ENCODE data around the gene SLC22A25. TPM values are rescaled to one million over a fixed set of nuclear protein-coding genes. Genes with fewer than 3 reads are reported as not detected.

SLC22A25 gene
- polyA plus RNA-seq, 1 donor (not counting 4 experiments of a cell fraction or from before 2014, with no cell fraction given): not detected

GRCh38 chr11:63240098-63240497 is 3.3 kb downstream of the SLC22A25 start:
- FAIRE-seq (no peak), DNase-seq (ENCODE audit: low read depth, low spot score) (no peak)
- dilution Hi-C loops (cut with MboI; ENCODE audit: extremely low pct_ligation_motif_present, low sequenced_read_pairs): no loop called here
- Histone ChIP-seq H3K4me1 (ENCODE audit: control insufficient read depth, extremely low read depth, insufficient read depth, low read length) (no peaks in the 10 kb centered on the region), H3K79me2 (ENCODE audit: control insufficient read depth, insufficient read depth, low read length) (no peaks in the 10 kb centered on the region), H3K27ac (ENCODE audit: control insufficient read depth, insufficient read depth, low read length) (no peak overlapping the region), H3K4me2 (ENCODE audit: control insufficient read depth, extremely low read depth, insufficient read depth, low read depth, low read length) (no peak overlapping the region), H4K20me1 (ENCODE audit: control insufficient read depth, extremely low read depth, insufficient read depth, low read length) (no peaks in the 10 kb centered on the region), H3K9me3 (ENCODE audit: control insufficient read depth, low read depth, low read length) (no peaks in the 10 kb centered on the region), H3K27me3 (ENCODE audit: control insufficient read depth, extremely low read depth, insufficient read depth, low read length) (no peaks in the 10 kb centered on the region), H3K36me3 (ENCODE audit: control insufficient read depth in 2 of 2, extremely low read depth in 1 of 2, insufficient read depth in 2 of 2, low read length in 2 of 2) (no peaks in the 10 kb centered on the region), H3K4me3 (ENCODE audit: control insufficient read depth in 2 of 3, extremely low read depth in 1 of 3, insufficient read depth in 2 of 3, low read depth in 1 of 3, low read length in 3 of 3) (no peak overlapping the region), H3K9ac (ENCODE audit: control insufficient read depth, extremely low read depth, insufficient read depth, low read length) (no peak overlapping the region), H3K9me1 (ENCODE audit: control insufficient read depth, extremely low read depth, insufficient read depth, low read length) (no peaks in the 10 kb centered on the region), H2AFZ (ENCODE audit: control insufficient read depth, low read length) (no peak overlapping the region)
- TF ChIP-seq EZH2 (IDR thresholded peaks at IDR 0.05; ENCODE audit: low read length) (no peak), CTCF (optimal IDR thresholded peaks at IDR 0.05 in 1 of 3, IDR thresholded peaks at IDR 0.05 in 1 of 3, conservative IDR thresholded peaks at IDR 0.05 in 1 of 3; ENCODE audit: extremely low read depth in 1 of 3, insufficient read depth in 2 of 3, low read length in 3 of 3) (no peak)

GRCh38 chr11:63239254-63239653 is 4.1 kb downstream of the SLC22A25 start:
- no peak overlapping the region for H3K27ac ChIP-seq (ENCODE audit: control insufficient read depth, insufficient read depth, low read length)
- no peaks in the 10 kb centered on the region for H3K36me3 ChIP-seq (ENCODE audit: control insufficient read depth in 2 of 2, extremely low read depth in 1 of 2, insufficient read depth in 2 of 2, low read length in 2 of 2)
- no peaks in the 10 kb centered on the region for H3K4me1 ChIP-seq (ENCODE audit: control insufficient read depth, extremely low read depth, insufficient read depth, low read length)
- no peaks in the 10 kb centered on the region for H3K9me3 ChIP-seq (ENCODE audit: control insufficient read depth, low read depth, low read length)
- TF ChIP-seq EZH2 (IDR thresholded peaks at IDR 0.05; ENCODE audit: low read length) (no peak), CTCF (optimal IDR thresholded peaks at IDR 0.05 in 1 of 3, IDR thresholded peaks at IDR 0.05 in 1 of 3, conservative IDR thresholded peaks at IDR 0.05 in 1 of 3; ENCODE audit: extremely low read depth in 1 of 3, insufficient read depth in 2 of 3, low read length in 3 of 3) (no peak)
- no peaks in the 10 kb centered on the region for H4K20me1 ChIP-seq (ENCODE audit: control insufficient read depth, extremely low read depth, insufficient read depth, low read length)
- H3K4me3 ChIP-seq (ENCODE audit: control insufficient read depth in 2 of 3, extremely low read depth in 1 of 3, insufficient read depth in 2 of 3, low read depth in 1 of 3, low read length in 3 of 3): no peak overlapping the region
- no peak overlapping the region for H3K4me2 ChIP-seq (ENCODE audit: control insufficient read depth, extremely low read depth, insufficient read depth, low read depth, low read length)
- no peak overlapping the region for H2AFZ ChIP-seq (ENCODE audit: control insufficient read depth, low read length)
- H3K9ac ChIP-seq (ENCODE audit: control insufficient read depth, extremely low read depth, insufficient read depth, low read length): no peak overlapping the region
- FAIRE-seq: no peak
- H3K27me3 ChIP-seq (ENCODE audit: control insufficient read depth, extremely low read depth, insufficient read depth, low read length): no peaks in the 10 kb centered on the region
- no peaks in the 10 kb centered on the region for H3K79me2 ChIP-seq (ENCODE audit: control insufficient read depth, insufficient read depth, low read length)
- no peaks in the 10 kb centered on the region for H3K9me1 ChIP-seq (ENCODE audit: control insufficient read depth, extremely low read depth, insufficient read depth, low read length)
- DNase-seq (ENCODE audit: low read depth, low spot score): no peak
- dilution Hi-C loops (cut with MboI; ENCODE audit: extremely low pct_ligation_motif_present, low sequenced_read_pairs): no loop called here

Measured in keratinocyte (primary cell).